Epithelial cell of esophagus (primary cell): ENCODE results near the gene NEDD4L.

ENCODE experiments used
- DNase-seq: peaks from one replicate; pipeline ENCODE4 v3.0.0; 2010; ENCODE audit warnings: low read depth
- H3K4me3 ChIP-seq: 2 replicates; pipeline ENCODE4 v1.5.1; 2011; ENCODE audit warnings: mild to moderate bottlenecking, low read length, control low read depth
- TF ChIP-seq, protein P1 (sequence below): IDR thresholded peaks from 2 replicates; pipeline ENCODE4 v1.5.1; 2011; ENCODE audit warnings: low read depth, mild to moderate bottlenecking, low read length, control low read depth, inconsistent platforms; ENCODE audit not compliant: insufficient read depth; ENCODE audit errors: missing control alignments

NEDD4L gene

DNA sequence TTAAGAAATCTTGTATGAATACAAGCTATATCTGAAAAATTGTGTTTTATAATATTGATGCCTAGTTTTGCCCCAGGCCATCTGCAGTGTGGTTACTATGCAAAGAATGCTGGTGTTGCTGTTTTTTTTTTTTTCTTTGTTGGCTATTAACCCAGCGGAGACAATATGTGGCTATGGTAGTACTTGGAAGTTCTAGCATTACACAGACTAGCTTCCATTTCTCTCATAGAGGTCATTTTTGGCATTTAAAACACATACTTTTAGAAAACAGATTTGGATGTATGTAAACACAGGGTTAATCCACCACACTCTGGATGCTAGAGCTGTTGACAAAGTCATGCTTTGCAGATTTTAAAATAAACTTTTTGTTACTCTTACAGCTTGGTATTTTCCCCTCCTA lies 209.8 kb downstream of the NEDD4L start:
- TF ChIP-seq, protein P1, sequence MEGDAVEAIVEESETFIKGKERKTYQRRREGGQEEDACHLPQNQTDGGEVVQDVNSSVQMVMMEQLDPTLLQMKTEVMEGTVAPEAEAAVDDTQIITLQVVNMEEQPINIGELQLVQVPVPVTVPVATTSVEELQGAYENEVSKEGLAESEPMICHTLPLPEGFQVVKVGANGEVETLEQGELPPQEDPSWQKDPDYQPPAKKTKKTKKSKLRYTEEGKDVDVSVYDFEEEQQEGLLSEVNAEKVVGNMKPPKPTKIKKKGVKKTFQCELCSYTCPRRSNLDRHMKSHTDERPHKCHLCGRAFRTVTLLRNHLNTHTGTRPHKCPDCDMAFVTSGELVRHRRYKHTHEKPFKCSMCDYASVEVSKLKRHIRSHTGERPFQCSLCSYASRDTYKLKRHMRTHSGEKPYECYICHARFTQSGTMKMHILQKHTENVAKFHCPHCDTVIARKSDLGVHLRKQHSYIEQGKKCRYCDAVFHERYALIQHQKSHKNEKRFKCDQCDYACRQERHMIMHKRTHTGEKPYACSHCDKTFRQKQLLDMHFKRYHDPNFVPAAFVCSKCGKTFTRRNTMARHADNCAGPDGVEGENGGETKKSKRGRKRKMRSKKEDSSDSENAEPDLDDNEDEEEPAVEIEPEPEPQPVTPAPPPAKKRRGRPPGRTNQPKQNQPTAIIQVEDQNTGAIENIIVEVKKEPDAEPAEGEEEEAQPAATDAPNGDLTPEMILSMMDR, result no peak
- no peak for DNase-seq
- H3K4me3 ChIP-seq, result no peak overlapping the region

DNA sequence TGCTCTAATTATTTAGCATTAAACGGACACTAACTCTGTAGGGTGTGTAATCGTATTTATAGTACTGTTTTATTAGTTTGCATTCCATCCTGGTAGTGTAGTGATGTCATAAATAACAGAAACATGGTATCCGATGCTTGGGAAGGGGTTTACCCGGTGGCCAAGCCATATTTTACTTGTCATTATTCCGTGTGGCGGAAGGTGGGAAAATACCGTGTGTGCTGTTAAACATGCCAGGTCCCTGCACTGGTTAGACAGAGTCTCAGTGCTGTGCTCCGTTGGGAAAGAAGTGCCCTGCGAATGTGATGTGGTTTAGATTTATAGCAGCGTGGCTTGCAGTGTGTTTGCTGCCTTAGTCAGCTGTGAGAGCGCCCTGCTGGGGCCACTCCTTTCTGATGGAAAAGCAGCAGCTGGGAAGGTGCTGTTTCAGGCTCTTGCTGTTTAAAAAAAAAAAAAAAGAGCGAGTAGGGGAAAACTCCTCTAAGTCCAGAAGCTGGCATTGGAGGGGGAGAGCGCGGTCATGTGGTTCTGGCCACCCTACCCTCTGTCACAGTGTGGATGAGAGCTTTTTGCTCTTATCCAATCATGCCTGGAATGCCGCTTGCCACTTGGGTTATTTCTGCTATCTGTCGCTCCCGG lies 211.0 kb downstream of the NEDD4L start:
- TF ChIP-seq, protein P1, result no peak
- H3K4me3 ChIP-seq, result no peak overlapping the region
- DNase-seq, result no peak

GRCh38 chr18:58255701-58256311 lies 211.8 kb downstream of the NEDD4L start:
- DNase-seq, result no peak
- H3K4me3 ChIP-seq, result no peak overlapping the region
- TF ChIP-seq, protein P1, result no peak

GRCh38 chr18:58256316-58257080 lies 212.5 kb downstream of the NEDD4L start:
- no peak for DNase-seq
- TF ChIP-seq, protein P1, result no peak
- no peak overlapping the region for H3K4me3 ChIP-seq

GRCh38 chr18:58257461-58257860 lies 213.4 kb downstream of the NEDD4L start:
- DNase-seq, result no peak
- no peak overlapping the region for H3K4me3 ChIP-seq
- TF ChIP-seq, protein P1, result no peak

DNA sequence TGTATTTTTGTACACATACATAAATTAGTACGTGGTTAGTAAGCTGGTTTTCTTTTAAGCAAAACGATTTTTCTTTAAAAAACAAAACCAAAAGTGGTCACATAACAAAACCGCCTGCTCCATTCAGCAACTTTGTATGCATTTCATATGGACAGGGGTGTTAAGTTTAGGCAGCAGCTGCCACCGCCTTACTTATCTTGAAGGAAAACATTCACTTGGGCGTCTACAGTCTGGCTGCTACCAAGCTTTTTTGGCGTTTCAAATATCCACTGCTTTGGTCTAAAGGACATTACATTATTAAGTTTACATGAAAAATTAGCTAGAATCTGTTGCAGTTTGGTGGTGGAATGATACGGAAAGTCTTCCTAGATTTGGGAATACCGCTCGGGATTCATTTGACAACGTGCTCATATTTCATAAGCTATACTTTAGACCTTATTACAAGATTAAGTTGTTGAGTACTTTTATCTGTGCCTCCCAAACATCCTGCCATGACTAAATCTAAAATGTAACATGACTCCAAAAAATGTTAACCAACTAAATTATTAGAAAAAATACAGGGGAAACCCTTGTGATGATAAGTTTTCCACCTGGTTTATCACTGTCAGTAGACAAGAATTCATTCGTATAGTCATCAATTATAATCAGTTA lies 214.8 kb downstream of the NEDD4L start:
- TF ChIP-seq, protein P1, result no peak
- DNase-seq, result no peak
- H3K4me3 ChIP-seq, result no peak overlapping the region
